ENCODE data around the gene CERCAM.

CERCAM gene

GRCh38 chr9:128394379-128395168 lies 26.1 kb upstream of the CERCAM start:
- Histone ChIP-seq H3K9ac (ENCODE audit: low read length) (no peak overlapping the region), H3K36me3 (replicated peaks; ENCODE audit: insufficient read depth, low read length) (no peaks in the 10 kb centered on the region), H3K79me2 (ENCODE audit: low read length) (no peaks in the 10 kb centered on the region), H2AFZ (ENCODE audit: low read length) (no peak overlapping the region), H3K4me1 (ENCODE audit: low read length) (no peaks in the 10 kb centered on the region), H3K9me2 (replicated peaks; ENCODE audit: insufficient read depth, low read length) (no peaks in the 10 kb centered on the region), H3K9me3 (replicated peaks; ENCODE audit: insufficient read depth, low read length) (no peaks in the 10 kb centered on the region), H3F3A (ENCODE audit: insufficient read depth, low read length) (no peaks in the 10 kb centered on the region), H3K27me3 (replicated peaks; ENCODE audit: insufficient read depth, low read length) (0 out of 2 replicates have a peak, but pooled peaks cover 7% of the 10 kb centered on the region), H4K20me1 (ENCODE audit: insufficient read depth, low read length) (no peaks in the 10 kb centered on the region), H3K27ac (ENCODE audit: low read length) (no peak overlapping the region), H3K4me3 (ENCODE audit: low read length) (no peak overlapping the region), H3K4me2 (ENCODE audit: low read depth, low read length) (no peak overlapping the region)
- DNase-seq: no peak
- TF ChIP-seq EZH2 (optimal IDR thresholded peaks at IDR 0.05; ENCODE audit: low read depth, low read length): no peak
- no peak for TF ChIP-seq EZH2phosphoT487 (IDR thresholded peaks at IDR 0.05; ENCODE audit: low read length)
- TF ChIP-seq, protein P1, sequence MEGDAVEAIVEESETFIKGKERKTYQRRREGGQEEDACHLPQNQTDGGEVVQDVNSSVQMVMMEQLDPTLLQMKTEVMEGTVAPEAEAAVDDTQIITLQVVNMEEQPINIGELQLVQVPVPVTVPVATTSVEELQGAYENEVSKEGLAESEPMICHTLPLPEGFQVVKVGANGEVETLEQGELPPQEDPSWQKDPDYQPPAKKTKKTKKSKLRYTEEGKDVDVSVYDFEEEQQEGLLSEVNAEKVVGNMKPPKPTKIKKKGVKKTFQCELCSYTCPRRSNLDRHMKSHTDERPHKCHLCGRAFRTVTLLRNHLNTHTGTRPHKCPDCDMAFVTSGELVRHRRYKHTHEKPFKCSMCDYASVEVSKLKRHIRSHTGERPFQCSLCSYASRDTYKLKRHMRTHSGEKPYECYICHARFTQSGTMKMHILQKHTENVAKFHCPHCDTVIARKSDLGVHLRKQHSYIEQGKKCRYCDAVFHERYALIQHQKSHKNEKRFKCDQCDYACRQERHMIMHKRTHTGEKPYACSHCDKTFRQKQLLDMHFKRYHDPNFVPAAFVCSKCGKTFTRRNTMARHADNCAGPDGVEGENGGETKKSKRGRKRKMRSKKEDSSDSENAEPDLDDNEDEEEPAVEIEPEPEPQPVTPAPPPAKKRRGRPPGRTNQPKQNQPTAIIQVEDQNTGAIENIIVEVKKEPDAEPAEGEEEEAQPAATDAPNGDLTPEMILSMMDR (IDR thresholded peaks at IDR 0.05; ENCODE audit: low read length): no peak

GRCh38 chr9:128396970-128397613 lies 23.6 kb upstream of the CERCAM start:
- no peak overlapping the region for H2AFZ ChIP-seq (ENCODE audit: low read length)
- DNase-seq: no peak
- H3K4me2 ChIP-seq (ENCODE audit: low read depth, low read length): no peak overlapping the region
- TF ChIP-seq, protein P1 (IDR thresholded peaks at IDR 0.05; ENCODE audit: low read length): no peak
- TF ChIP-seq EZH2 (optimal IDR thresholded peaks at IDR 0.05; ENCODE audit: low read depth, low read length): no peak
- no peak for TF ChIP-seq EZH2phosphoT487 (IDR thresholded peaks at IDR 0.05; ENCODE audit: low read length)
- H3K27me3 ChIP-seq (replicated peaks; ENCODE audit: insufficient read depth, low read length): 0 out of 2 replicates have a peak, but pooled peaks cover 7% of the 10 kb centered on the region
- H3K27ac ChIP-seq (ENCODE audit: low read length): no peak overlapping the region
- no peak overlapping the region for H3K9ac ChIP-seq (ENCODE audit: low read length)
- no peak overlapping the region for H3K4me3 ChIP-seq (ENCODE audit: low read length)
- no peaks in the 10 kb centered on the region for H3K9me3 ChIP-seq (replicated peaks; ENCODE audit: insufficient read depth, low read length)
- no peaks in the 10 kb centered on the region for H4K20me1 ChIP-seq (ENCODE audit: insufficient read depth, low read length)
- no peaks in the 10 kb centered on the region for H3K36me3 ChIP-seq (replicated peaks; ENCODE audit: insufficient read depth, low read length)
- H3K4me1 ChIP-seq (ENCODE audit: low read length): no peaks in the 10 kb centered on the region
- H3K79me2 ChIP-seq (ENCODE audit: low read length): no peaks in the 10 kb centered on the region
- H3K9me2 ChIP-seq (replicated peaks; ENCODE audit: insufficient read depth, low read length): no peaks in the 10 kb centered on the region
- no peaks in the 10 kb centered on the region for H3F3A ChIP-seq (ENCODE audit: insufficient read depth, low read length)

DNA sequence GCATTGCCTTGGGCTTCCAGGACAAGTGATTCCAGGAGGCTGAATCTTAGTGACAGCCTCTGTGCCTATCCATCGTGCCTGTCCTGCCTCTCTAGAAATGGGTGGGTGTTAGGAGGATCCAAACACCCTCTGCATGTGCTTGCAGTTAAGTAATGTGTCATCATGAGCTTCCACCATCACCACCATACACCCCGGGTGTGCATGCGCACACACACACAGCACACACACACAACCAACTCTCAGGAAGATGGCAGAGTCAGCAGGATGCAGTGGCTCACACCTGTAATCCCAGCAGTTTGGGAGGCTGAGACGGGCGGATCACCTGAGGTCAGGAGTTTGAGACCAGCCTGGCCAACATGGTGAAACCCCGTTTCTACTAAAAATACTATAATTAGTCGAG lies 22.8 kb upstream of the CERCAM start:
- no peak overlapping the region for H2AFZ ChIP-seq (ENCODE audit: low read length)
- no peak for TF ChIP-seq EZH2phosphoT487 (IDR thresholded peaks at IDR 0.05; ENCODE audit: low read length)
- no peaks in the 10 kb centered on the region for H3K9me3 ChIP-seq (replicated peaks; ENCODE audit: insufficient read depth, low read length)
- no peaks in the 10 kb centered on the region for H3K9me2 ChIP-seq (replicated peaks; ENCODE audit: insufficient read depth, low read length)
- no peaks in the 10 kb centered on the region for H3K36me3 ChIP-seq (replicated peaks; ENCODE audit: insufficient read depth, low read length)
- DNase-seq: no peak
- no peaks in the 10 kb centered on the region for H3F3A ChIP-seq (ENCODE audit: insufficient read depth, low read length)
- no peak overlapping the region for H3K4me2 ChIP-seq (ENCODE audit: low read depth, low read length)
- H3K79me2 ChIP-seq (ENCODE audit: low read length): no peaks in the 10 kb centered on the region
- H3K4me1 ChIP-seq (ENCODE audit: low read length): no peaks in the 10 kb centered on the region
- no peak overlapping the region for H3K9ac ChIP-seq (ENCODE audit: low read length)
- H3K27ac ChIP-seq (ENCODE audit: low read length): no peak overlapping the region
- H3K4me3 ChIP-seq (ENCODE audit: low read length): no peak overlapping the region
- 0 out of 2 replicates have a peak, but pooled peaks cover 7% of the 10 kb centered on the region for H3K27me3 ChIP-seq (replicated peaks; ENCODE audit: insufficient read depth, low read length)
- no peaks in the 10 kb centered on the region for H4K20me1 ChIP-seq (ENCODE audit: insufficient read depth, low read length)

Data from MM.1S (cell line).